Activated T-cell treated with anti-CD3 and anti-CD28 coated beads, Interleukin-2, amount 50 U/mL, for 72 hours (primary cell): ENCODE measurements around the gene SYT1. TPM values are rescaled to one million over a fixed set of nuclear protein-coding genes. Genes with fewer than 3 reads are reported as not detected.
"Not testable (repeated sequence)": the region's sequence is repeated elsewhere in the genome, so short reads cannot be mapped to it uniquely, and the experiment has no call there.

Experiments
- ATAC-seq, 2 donors: fragments of 150-1000 bp; cut with Tn5 transposase; replicated peaks in 1 of 2; 2 replicates each; pipeline ENCODE4 v1.10.0; 2021; ENCODE audit warnings: moderate library complexity in 2 of 2, mild to moderate bottlenecking in 1 of 2
- DNase-seq, 2 donors: peaks; one replicate each; pipeline ENCODE4 v3.0.0; 2021 to 2022; ENCODE audit warnings: mixed read lengths in 1 of 2
- H3K27ac Mint-ChIP-seq: one replicate; pipeline ENCODE4 v1.8.0; 2022; ENCODE audit warnings: mild to moderate bottlenecking, moderate library complexity, mixed read lengths
- H3K27me3 Mint-ChIP-seq: one replicate; pipeline ENCODE4 v1.8.0; 2022; ENCODE audit warnings: low read depth, mixed read lengths
- H3K36me3 Mint-ChIP-seq, 2 donors: one replicate each; pipeline ENCODE4 v1.8.0; 2022; ENCODE audit warnings: mixed read lengths in 2 of 2, mild to moderate bottlenecking in 1 of 2; ENCODE audit not compliant: insufficient read depth in 2 of 2
- H3K4me1 Mint-ChIP-seq: one replicate; pipeline ENCODE4 v1.8.0; 2022; ENCODE audit warnings: low read depth, mixed read lengths
- H3K4me3 Mint-ChIP-seq, 2 donors: one replicate each; pipeline ENCODE4 v1.8.0; 2022; ENCODE audit warnings: mild to moderate bottlenecking in 2 of 2, mixed read lengths in 2 of 2, moderate library complexity in 2 of 2
- H3K9me3 Mint-ChIP-seq, 2 donors: one replicate each; pipeline ENCODE4 v1.8.0; 2022; ENCODE audit warnings: mixed read lengths in 2 of 2
- total RNA-seq, 2 donors: library from RNA; stranded (reverse); gene quantifications; one replicate each; pipeline ENCODE4 v1.2.3, GENCODE V29; 2022

Gene SYT1
- not detected for total RNA-seq

DNA sequence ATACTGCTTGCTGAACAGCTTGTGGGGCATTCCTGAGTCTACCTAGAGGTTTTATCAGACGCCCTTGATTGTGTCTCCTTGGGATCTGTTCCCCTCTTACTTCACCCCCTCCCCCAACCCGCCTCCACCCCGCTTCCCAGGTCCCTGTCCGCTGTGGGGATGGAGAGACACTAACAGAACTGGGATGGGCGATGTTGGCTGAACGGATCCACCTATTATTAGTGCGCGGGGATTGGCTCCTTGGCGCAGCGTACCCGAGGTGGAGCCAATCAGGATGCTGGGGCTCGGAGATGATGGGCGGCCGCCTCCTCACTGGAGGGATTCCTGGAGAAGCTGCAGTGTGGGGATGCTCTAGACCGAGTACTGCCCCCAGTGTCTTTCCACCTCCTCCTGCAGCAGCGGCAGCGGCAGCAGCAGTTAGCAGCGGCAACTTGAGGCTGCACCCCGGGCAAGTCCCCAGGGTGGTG, at the start of gene SYT1:
Gene SYT1, plus strand, starts transcription at position 372 of the 467 bp plus-strand sequence.
- ATAC-seq (no peak), DNase-seq (no peak)
- Mint-ChIP-seq H3K4me3 (peak within 1 kb of the TSS; percentile 51 to 60), H3K4me1 (no peaks in the 10 kb centered on the region), H3K27me3 (peaks cover 27% of the 10 kb centered on the region), H3K9me3 (peaks cover 0 to 2% of the 10 kb centered on the region in 2 donors), H3K27ac (no peak within 1 kb of the TSS), H3K36me3 (peaks cover 0 to 3% of the 10 kb centered on the region in 2 donors)

DNA sequence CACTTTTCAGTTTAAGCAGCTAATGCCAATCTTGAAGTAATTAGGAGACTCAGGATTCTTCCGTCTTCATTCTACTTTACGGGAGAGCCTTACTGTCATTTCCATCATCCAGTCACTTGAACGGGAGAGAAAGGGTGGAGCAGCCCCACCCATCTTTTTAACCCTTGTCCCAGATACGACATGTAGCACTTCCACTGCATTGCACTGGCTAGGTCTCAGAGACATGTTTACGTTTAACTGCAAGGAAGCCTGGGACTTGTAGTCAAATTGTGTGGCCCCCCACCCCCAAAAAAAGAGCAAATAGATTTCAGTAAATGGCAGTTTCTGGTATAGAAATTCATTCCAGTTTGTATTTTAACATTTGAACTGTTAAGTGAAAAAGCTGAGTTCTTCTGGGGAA, 46.1 kb upstream of the SYT1 start:
- ATAC-seq (no peak), DNase-seq (no peak)
- Mint-ChIP-seq H3K27me3 (no peaks in the 10 kb centered on the region), H3K4me1 (no peaks in the 10 kb centered on the region), H3K36me3 (no peaks in the 10 kb centered on the region), H3K4me3 (no peak overlapping the region), H3K9me3 (peaks cover 5 to 9% of the 10 kb centered on the region in 2 donors), H3K27ac (no peak overlapping the region)

DNA sequence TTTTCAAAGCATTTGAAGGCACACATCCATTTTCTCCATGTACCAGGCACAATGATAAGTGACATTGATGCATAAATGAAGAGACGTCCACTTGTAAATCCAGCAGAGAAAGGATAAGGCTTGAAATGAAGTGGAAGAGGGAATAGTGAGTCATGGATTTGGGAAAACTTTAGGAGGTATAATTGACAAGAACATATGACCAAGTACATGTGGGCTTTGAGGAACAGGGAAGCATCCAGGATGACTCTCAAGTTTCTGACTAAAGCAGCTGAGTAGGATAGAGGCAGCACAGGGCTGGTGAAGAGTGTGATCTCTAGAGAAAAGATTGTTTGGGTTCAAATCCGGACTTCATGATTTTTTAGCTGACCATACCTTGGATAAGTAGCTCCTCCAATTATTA, 43.6 kb upstream of the SYT1 start:
- Mint-ChIP-seq H3K36me3 (no peaks in the 10 kb centered on the region), H3K4me1 (no peaks in the 10 kb centered on the region), H3K4me3 (no peak overlapping the region), H3K27me3 (no peaks in the 10 kb centered on the region), H3K27ac (no peak overlapping the region), H3K9me3 (peaks cover 0 to 7% of the 10 kb centered on the region in 2 donors)
- DNase-seq (no peak), ATAC-seq (no peak)

DNA sequence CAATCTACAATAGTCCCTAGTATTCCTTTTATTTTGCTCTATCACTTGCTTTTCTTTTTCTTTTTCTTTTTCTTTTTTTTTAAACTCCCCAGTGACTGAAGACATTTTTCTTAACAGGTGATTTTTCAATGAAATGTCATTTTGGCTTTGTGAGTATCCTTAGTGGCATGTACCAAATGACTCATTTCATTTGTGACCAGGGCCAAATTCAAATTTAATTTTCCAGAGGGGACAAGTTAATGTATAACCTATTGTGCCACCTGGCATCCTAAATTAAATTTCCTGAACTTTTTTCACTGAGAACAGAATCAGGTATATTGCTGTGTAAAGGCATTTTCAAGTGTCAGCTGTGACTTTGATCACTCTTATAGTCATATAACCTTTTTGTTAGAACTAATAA, 39.7 kb upstream of the SYT1 start:
- Mint-ChIP-seq H3K9me3 (peaks cover 3 to 9% of the 10 kb centered on the region in 2 donors), H3K36me3 (no peaks in the 10 kb centered on the region), H3K27me3 (no peaks in the 10 kb centered on the region), H3K4me1 (no peaks in the 10 kb centered on the region), H3K27ac (no peak overlapping the region), H3K4me3 (no peak overlapping the region)
- DNase-seq (no peak), ATAC-seq (no peak)

GRCh38 chr12:78829690-78830089, 34.9 kb upstream of the SYT1 start:
- Mint-ChIP-seq H3K27ac (no peak overlapping the region), H3K36me3 (no peaks in the 10 kb centered on the region), H3K27me3 (no peaks in the 10 kb centered on the region), H3K4me3 (no peak overlapping the region), H3K9me3 (peaks cover 7 to 10% of the 10 kb centered on the region in 2 donors), H3K4me1 (no peaks in the 10 kb centered on the region)
- no peak for DNase-seq
- ATAC-seq: no peak

DNA sequence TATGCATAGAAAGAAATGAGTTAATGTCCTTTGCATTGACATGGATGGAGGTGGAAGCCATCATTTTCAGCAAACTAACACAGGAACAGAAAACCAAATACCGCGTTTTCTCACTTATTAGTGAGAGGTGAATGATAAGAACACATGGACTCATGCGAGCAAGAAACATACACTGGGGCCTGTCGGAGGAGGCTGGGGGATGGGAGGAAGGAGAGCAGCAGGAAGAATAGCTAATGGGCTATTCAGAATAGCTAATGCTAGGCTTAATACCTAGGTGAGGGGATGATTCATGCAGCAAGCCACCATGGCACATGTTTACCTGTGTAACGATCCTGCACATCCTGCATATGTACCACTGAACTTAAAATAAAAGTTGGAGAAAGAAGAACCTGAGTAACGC, 29.1 kb upstream of the SYT1 start:
- H3K9me3 Mint-ChIP-seq: peaks cover 5 to 6% of the 10 kb centered on the region in 2 donors
- peaks cover 0 to 1% of the 10 kb centered on the region in 2 donors for H3K36me3 Mint-ChIP-seq
- no peak for DNase-seq
- no peaks in the 10 kb centered on the region for H3K4me1 Mint-ChIP-seq
- no peak for ATAC-seq
- H3K27me3 Mint-ChIP-seq: no peaks in the 10 kb centered on the region
- H3K4me3 Mint-ChIP-seq: no peak overlapping the region
- H3K27ac Mint-ChIP-seq: no peak overlapping the region

DNA sequence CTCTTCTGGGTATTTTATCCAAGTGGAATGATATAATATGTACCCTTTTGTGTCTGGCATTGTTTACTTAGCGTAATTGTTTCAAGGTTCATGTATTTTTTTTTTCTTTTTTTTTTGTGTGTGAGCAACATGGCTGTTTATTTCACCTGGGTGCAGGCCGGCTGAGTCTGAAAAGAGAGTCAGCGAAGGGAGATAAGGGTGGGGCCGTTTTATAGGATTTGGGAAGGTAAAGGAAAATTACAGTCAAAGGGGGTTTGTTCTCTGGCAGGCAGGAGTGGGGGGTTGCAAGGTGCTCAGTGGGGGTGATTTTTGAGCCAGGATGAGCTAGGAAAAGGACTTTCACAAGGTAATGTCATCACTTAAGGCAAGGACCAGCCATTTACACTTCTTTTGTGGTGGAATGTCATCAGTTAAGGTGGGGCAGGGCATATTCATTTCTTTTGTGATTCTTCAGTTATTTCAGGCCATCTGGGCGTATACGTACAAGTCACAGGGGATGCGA, 24.0 kb upstream of the SYT1 start:
- H3K4me3 Mint-ChIP-seq, DNase-seq, H3K4me1 Mint-ChIP-seq, H3K9me3 Mint-ChIP-seq, H3K27me3 Mint-ChIP-seq, ATAC-seq, H3K36me3 Mint-ChIP-seq, H3K27ac Mint-ChIP-seq: not testable (repeated sequence)

DNA sequence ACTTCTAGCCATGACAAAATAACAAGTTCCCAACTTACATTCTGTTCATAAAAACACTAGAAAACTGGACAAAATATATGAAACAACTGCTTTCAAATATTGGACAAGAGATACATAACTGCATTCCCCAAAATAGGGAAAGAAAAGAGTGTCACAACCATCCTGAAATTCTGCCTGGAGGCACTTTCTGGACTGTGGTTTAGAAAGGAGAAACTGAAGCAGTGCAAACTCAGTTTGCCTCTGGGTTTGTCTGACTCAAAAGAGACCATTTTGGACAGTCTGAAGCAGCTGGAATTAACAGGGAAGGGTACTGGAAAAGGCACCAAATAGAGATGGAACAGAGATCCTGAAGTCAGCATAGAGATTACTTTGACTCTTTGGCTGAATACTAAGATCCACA, 11.3 kb upstream of the SYT1 start:
- ATAC-seq: no peak
- no peaks in the 10 kb centered on the region for H3K4me1 Mint-ChIP-seq
- no peaks in the 10 kb centered on the region for H3K36me3 Mint-ChIP-seq
- H3K27me3 Mint-ChIP-seq: no peaks in the 10 kb centered on the region
- no peak for DNase-seq
- H3K4me3 Mint-ChIP-seq: no peak overlapping the region
- H3K9me3 Mint-ChIP-seq: peaks cover 4 to 5% of the 10 kb centered on the region in 2 donors
- no peak overlapping the region for H3K27ac Mint-ChIP-seq

- no peak overlapping the region for H3K27ac Mint-ChIP-seq
- peak overlapping the region; percentile 51 to 60 for H3K4me3 Mint-ChIP-seq
- peaks cover 0 to 2% of the 10 kb centered on the region in 2 donors for H3K9me3 Mint-ChIP-seq
- H3K27me3 Mint-ChIP-seq: peaks cover 27% of the 10 kb centered on the region
- no peaks in the 10 kb centered on the region for H3K4me1 Mint-ChIP-seq
- H3K36me3 Mint-ChIP-seq: peaks cover 0 to 3% of the 10 kb centered on the region in 2 donors
- ATAC-seq: no peak
- DNase-seq: no peak
These were observed 832 bp upstream of the SYT1 start for GRCh38 chr12:78863482-78864402.

DNA sequence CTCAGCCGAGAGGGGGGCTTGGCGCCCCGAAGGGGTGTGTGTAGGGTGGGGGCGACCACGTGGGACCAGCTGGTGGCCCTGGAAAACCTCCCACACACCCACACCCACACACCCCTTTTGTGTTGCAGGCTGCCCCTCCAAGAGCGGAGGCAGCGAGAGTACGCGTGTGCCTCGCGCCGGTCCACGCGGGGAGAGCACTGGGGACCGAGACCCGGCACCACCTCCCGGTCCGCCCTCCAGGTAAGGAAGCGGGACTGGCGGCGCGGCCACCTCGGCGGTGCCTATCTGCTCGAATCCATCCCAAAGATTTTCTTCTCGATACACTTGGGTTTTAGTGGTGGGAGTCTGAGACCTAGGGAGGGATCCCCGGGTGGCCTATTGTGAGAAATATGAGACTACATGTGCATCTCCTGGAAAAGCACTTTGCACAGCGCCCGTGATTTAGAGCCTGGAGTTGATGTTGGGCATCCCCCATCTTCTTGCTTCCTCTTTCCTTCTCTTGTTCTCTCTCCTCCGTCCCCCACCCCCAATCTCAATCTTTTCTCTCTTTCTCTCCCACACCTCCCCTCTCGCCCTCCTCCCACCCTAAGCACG, 393 bp downstream of the SYT1 start:
- H3K9me3 Mint-ChIP-seq: peaks cover 0 to 2% of the 10 kb centered on the region in 2 donors
- peak overlapping the region in 1 of 2 donors; percentile 17 for H3K4me3 Mint-ChIP-seq
- peaks cover 0 to 3% of the 10 kb centered on the region in 2 donors for H3K36me3 Mint-ChIP-seq
- no peaks in the 10 kb centered on the region for H3K4me1 Mint-ChIP-seq
- DNase-seq (no peak), ATAC-seq (no peak)
- peaks cover 27% of the 10 kb centered on the region for H3K27me3 Mint-ChIP-seq
- H3K27ac Mint-ChIP-seq: no peak overlapping the region

DNA sequence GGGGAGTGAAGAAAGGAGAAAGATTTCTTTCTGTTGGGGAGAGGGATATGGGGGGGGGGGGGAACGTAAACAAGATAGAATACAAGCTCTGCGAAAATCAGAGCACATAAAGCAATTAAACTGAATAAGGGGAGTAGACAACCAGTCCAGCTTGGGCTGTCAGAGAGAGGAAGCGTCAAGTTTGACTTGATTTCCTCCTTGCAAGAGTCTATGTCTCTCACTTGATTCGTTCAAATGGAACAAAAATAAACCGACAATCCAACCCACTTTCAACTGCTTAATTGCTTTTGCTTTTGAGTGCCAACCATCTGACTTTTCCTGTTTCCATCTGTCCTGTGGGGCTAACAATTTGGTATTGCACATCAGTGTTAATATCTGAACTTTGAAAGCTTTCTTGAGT, 942 bp downstream of the SYT1 start:
- no peak overlapping the region for H3K4me3 Mint-ChIP-seq
- H3K36me3 Mint-ChIP-seq: peaks cover 0 to 3% of the 10 kb centered on the region in 2 donors
- peaks cover 0 to 2% of the 10 kb centered on the region in 2 donors for H3K9me3 Mint-ChIP-seq
- DNase-seq (no peak), ATAC-seq (no peak)
- no peak overlapping the region for H3K27ac Mint-ChIP-seq
- H3K27me3 Mint-ChIP-seq: peaks cover 27% of the 10 kb centered on the region
- H3K4me1 Mint-ChIP-seq: no peaks in the 10 kb centered on the region

DNA sequence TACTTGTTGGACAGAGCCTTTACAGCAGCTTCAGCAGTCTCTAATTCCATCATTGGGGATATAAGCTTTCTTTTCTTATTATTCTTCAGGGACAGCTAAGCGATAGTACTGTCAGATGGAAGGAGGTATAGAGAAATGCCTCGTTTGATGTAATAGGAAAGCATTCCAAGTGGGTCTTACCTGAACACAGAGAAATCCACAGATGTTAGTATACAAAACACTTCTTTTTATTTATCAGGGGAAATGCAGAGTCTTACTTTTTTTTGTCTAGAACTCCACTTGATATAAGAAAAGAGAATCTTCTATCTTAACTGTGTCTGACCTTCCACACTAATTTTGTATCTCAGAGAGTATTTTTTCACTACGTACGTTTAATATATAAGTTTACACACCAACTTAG, 1.9 kb downstream of the SYT1 start:
- ATAC-seq (no peak), DNase-seq (no peak)
- Mint-ChIP-seq H3K9me3 (peaks cover 0 to under 1% of the 10 kb centered on the region in 2 donors), H3K27ac (no peak overlapping the region), H3K4me1 (no peaks in the 10 kb centered on the region), H3K27me3 (peaks cover 26% of the 10 kb centered on the region), H3K36me3 (peaks cover 0 to 3% of the 10 kb centered on the region in 2 donors), H3K4me3 (no peak overlapping the region)

DNA sequence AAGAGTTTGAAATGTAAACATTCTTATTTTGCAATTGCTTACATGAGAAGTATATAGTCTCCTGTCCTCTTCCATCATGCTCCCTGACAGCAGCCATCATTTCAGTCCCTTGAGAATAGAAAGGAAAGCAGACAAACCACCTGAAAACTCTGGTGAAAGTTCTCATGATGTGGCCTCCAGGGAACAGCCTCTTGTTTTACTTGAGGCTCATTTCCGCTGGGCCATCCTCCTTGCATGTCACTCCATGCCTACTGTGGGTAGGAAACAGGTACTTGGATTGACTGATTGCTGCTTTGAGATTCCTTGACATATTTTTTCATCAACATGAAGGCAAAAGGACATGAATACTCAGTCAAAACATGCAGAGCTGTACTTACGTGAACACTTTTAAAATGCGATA, 6.0 kb downstream of the SYT1 start:
- H3K9me3 Mint-ChIP-seq: no peaks in the 10 kb centered on the region
- no peak overlapping the region for H3K27ac Mint-ChIP-seq
- H3K27me3 Mint-ChIP-seq: no peaks in the 10 kb centered on the region
- H3K4me3 Mint-ChIP-seq: no peak overlapping the region
- H3K4me1 Mint-ChIP-seq: no peaks in the 10 kb centered on the region
- no peaks in the 10 kb centered on the region for H3K36me3 Mint-ChIP-seq
- no peak for ATAC-seq
- DNase-seq: no peak
